GM12878 (cell line): ENCODE measurements around the gene GAMT. TPM values are rescaled to one million over a fixed set of nuclear protein-coding genes. Genes with fewer than 3 reads are reported as not detected.
"Not testable (repeated sequence)": the region's sequence is repeated elsewhere in the genome, so short reads cannot be mapped to it uniquely, and the experiment has no call there.

ENCODE experiments used
- ATAC-seq: fragments of 200-7000 bp; cut with Tn5 transposase; 3 replicates; pipeline ENCODE4 v1.9.1; 2020; ENCODE audit warnings: mild to moderate bottlenecking, moderate library complexity
- BruUV-seq: library from RNA; stranded (reverse); fragments of 400-500 nt; replicated peaks from 2 replicates; lab custom pipeline; 2021; lab: Mats Ljungman, UMichigan
- CTCF ChIA-PET: fragments of 300-600 bp; sonication (Branson Sonifier 250); formaldehyde crosslinking; extraction: SDS; loops from one replicate; lab custom pipeline; 2021; ENCODE audit warnings: inconsistent platforms; lab: Yijun Ruan, JAX
- POLR2A ChIA-PET: fragments of 350-600 bp; formaldehyde crosslinking; extraction: SDS; loops from one replicate; lab custom pipeline; 2021; ENCODE audit warnings: inconsistent platforms; lab: Charles Lee
- RAD21 ChIA-PET: fragments of 300-600 bp; sonication (Branson Sonifier 250); formaldehyde crosslinking; loops from one replicate; lab custom pipeline; 2023; ENCODE audit warnings: antibody characterized with exemption; ENCODE audit not compliant: unreplicated experiment; lab: Charles Lee
- SMC1A ChIA-PET: fragments of 300-600 bp; sonication (Branson Sonifier 250); formaldehyde crosslinking; loops from one replicate; lab custom pipeline; 2023; ENCODE audit not compliant: unreplicated experiment, uncharacterized antibody; lab: Charles Lee
- DNase-seq: peaks from one replicate; pipeline ENCODE4 v3.0.0-alpha.2; 2011; ENCODE audit warnings: low read depth, low spot score
- FAIRE-seq: peaks from 3 replicates; lab custom pipeline; 2011; peaks lifted over from hg19 to GRCh38; lab: Jason Lieb, UNC
- H2AFZ ChIP-seq: 2 replicates; pipeline ENCODE4 v1.6.0; 2011; ENCODE audit warnings: low read depth, low read length, control low read depth; ENCODE audit not compliant: control insufficient read depth
- H3K27ac ChIP-seq: 2 replicates; pipeline ENCODE4 v1.5.1; 2011; ENCODE audit warnings: control low read depth; ENCODE audit not compliant: control insufficient read depth, insufficient read depth
- H3K27me3 ChIP-seq, 2 experiments: replicated peaks in 1 of 2; 2 replicates each; pipeline versions ENCODE4 v1.6.0 to v1.6.1; 2011; ENCODE audit warnings: low read length in 1 of 2; ENCODE audit not compliant: control insufficient read depth in 2 of 2, insufficient read depth in 2 of 2
- H3K36me3 ChIP-seq, 2 experiments: 2 replicates each; pipeline ENCODE4 v1.5.1; 2011; ENCODE audit warnings: low read length in 1 of 2; ENCODE audit not compliant: control insufficient read depth in 2 of 2, insufficient read depth in 2 of 2
- H3K4me1 ChIP-seq: 2 replicates; pipeline ENCODE4 v1.6.1; 2011; ENCODE audit warnings: mild to moderate bottlenecking, low read length, moderate library complexity, mixed read lengths; ENCODE audit not compliant: control insufficient read depth, insufficient read depth
- H3K4me2 ChIP-seq: 2 replicates; pipeline ENCODE4 v1.6.0; 2011; ENCODE audit warnings: control low read depth; ENCODE audit not compliant: control insufficient read depth, insufficient read depth
- H3K4me3 ChIP-seq: fragments of 200-600 bp; sonication (generic); 2 replicates; pipeline ENCODE4 v1.5.1; 2016
- H3K79me2 ChIP-seq: 2 replicates; pipeline ENCODE4 v1.6.0; 2011; ENCODE audit warnings: low read length; ENCODE audit not compliant: control insufficient read depth, insufficient read depth
- H3K9ac ChIP-seq: 2 replicates; pipeline ENCODE4 v1.8.0; 2011; ENCODE audit warnings: low read length, control low read depth, mixed read lengths; ENCODE audit not compliant: control insufficient read depth, insufficient read depth
- H3K9me3 ChIP-seq: replicated peaks from 3 replicates; pipeline ENCODE4 v1.5.1; 2011; ENCODE audit warnings: mild to moderate bottlenecking, low read length; ENCODE audit not compliant: control insufficient read depth, insufficient read depth
- H4K20me1 ChIP-seq: 2 replicates; pipeline ENCODE4 v1.6.0; 2011; ENCODE audit not compliant: control insufficient read depth, insufficient read depth
- BMI1 ChIP-seq: fragments of 450-650 bp; IDR thresholded peaks from 2 replicates; pipeline ENCODE4 v1.6.1; 2016; ENCODE audit warnings: mild to moderate bottlenecking, moderate library complexity, borderline replicate concordance
- ETV6 ChIP-seq, 2 experiments: fragments of 450-650 bp in 1 of 2; IDR thresholded peaks in 1 of 2; conservative IDR thresholded peaks in 1 of 2; 2 replicates each; pipeline ENCODE4 v1.6.1; 2014; ENCODE audit warnings: antibody characterized with exemption in 1 of 2, borderline replicate concordance in 1 of 2, low read depth in 1 of 2, mild to moderate bottlenecking in 1 of 2, moderate library complexity in 1 of 2
- FOS ChIP-seq: IDR thresholded peaks from 3 replicates; pipeline ENCODE4 v1.6.1; 2011; ENCODE audit warnings: borderline replicate concordance; ENCODE audit not compliant: insufficient read length; ENCODE audit errors: extremely low read depth
- GATAD2B ChIP-seq: fragments of 450-650 bp; conservative IDR thresholded peaks from 2 replicates; pipeline ENCODE4 v1.6.1; 2017; ENCODE audit warnings: low read depth, mild to moderate bottlenecking, moderate library complexity
- JUND ChIP-seq: IDR thresholded peaks from 2 replicates; pipeline ENCODE4 v1.6.1; 2012; ENCODE audit warnings: low read depth, mild to moderate bottlenecking, low read length, improper control_type of control experiment, moderate library complexity
- KLF5 ChIP-seq: fragments of 450-650 bp; IDR thresholded peaks from 2 replicates; pipeline ENCODE4 v1.6.1; 2014; ENCODE audit warnings: mild to moderate bottlenecking; ENCODE audit not compliant: partially characterized antibody
- NFYB ChIP-seq: IDR thresholded peaks from 2 replicates; pipeline ENCODE4 v1.6.1; 2011; ENCODE audit warnings: low read depth, mild to moderate bottlenecking, low read length, improper control_type of control experiment, moderate library complexity; ENCODE audit not compliant: insufficient read depth
- PAX5 ChIP-seq: IDR thresholded peaks from 2 replicates; pipeline ENCODE4 v1.6.1; 2011; ENCODE audit warnings: low read depth, low read length, borderline replicate concordance
- RAD21 ChIP-seq: IDR thresholded peaks from 2 replicates; pipeline ENCODE4 v1.6.1; 2011; ENCODE audit warnings: mild to moderate bottlenecking, low read depth, low read length, moderate library complexity; ENCODE audit not compliant: insufficient read depth
- SIN3A ChIP-seq: IDR thresholded peaks from 2 replicates; pipeline ENCODE4 v1.6.1; 2012; ENCODE audit warnings: low read depth, low read length, improper control_type of control experiment
- SIX5 ChIP-seq: IDR thresholded peaks from 2 replicates; pipeline ENCODE4 v1.6.1; 2011; ENCODE audit warnings: mild to moderate bottlenecking, low read depth, low read length, moderate library complexity; ENCODE audit not compliant: severe bottlenecking
- TCF3 ChIP-seq: IDR thresholded peaks from 2 replicates; pipeline ENCODE4 v1.6.1; 2012; ENCODE audit warnings: low read depth, mild to moderate bottlenecking, low read length, borderline replicate concordance; ENCODE audit not compliant: insufficient read depth
- USF1 ChIP-seq: IDR thresholded peaks from 2 replicates; pipeline ENCODE4 v1.6.1; 2011; ENCODE audit warnings: borderline replicate concordance, low read depth, mild to moderate bottlenecking, moderate library complexity, mixed read lengths, low read length; ENCODE audit not compliant: insufficient read depth; ENCODE audit errors: extremely low read length
- USF2 ChIP-seq: IDR thresholded peaks from 2 replicates; pipeline ENCODE4 v1.6.1; 2011; ENCODE audit warnings: low read depth, low read length, improper control_type of control experiment, borderline replicate concordance
- WGBS: methylation state at CpG from one replicate; pipeline ENCODE4 v1.1.6; 2016; ENCODE audit warnings: low lambda C conversion rate; ENCODE audit not compliant: insufficient replicate concordance, insufficient coverage; ENCODE audit errors: missing lambda C conversion rate; 5-methylcytosine and 5-hydroxymethylcytosine counted together
- in situ Hi-C: fragments of 300-500 bp; cut with MboI; formaldehyde crosslinking; loops from 9 replicates; pipeline ENCODE4 v1.14.3; 2018; ENCODE audit warnings: mixed read lengths
- intact Hi-C: fragments of 100-400 bp; cut with micrococcal nuclease; formaldehyde crosslinking; loops from one replicate; pipeline ENCODE4 v1.14.2; 2022; ENCODE audit not compliant: unreplicated experiment
- polyA plus RNA-seq, 11 experiments: library from polyadenylated mRNA; depleted of rRNA in 4 of 11; unstranded in 6 of 11; stranded (reverse) in 5 of 11; fragments of >200 nt; fragmentation: Nextera tagmentation in 4 of 11; fragmentation: Illumina TruSeq in 1 of 11; extraction: Ambion mirVana in 4 of 11; extraction: Trizol in 1 of 11; gene quantifications; 1 replicate in 1 of 11; 2 replicates in 10 of 11; pipeline versions ENCODE4 v1.2.1 to v1.2.3, GENCODE V29; 2011 to 2016; ENCODE audit warnings: inconsistent platforms in 2 of 11, missing spikeins in 2 of 11, low read depth in 1 of 11
- total RNA-seq, 4 experiments: library from RNA; depleted of rRNA in 3 of 4; stranded (reverse); fragments of >200 nt in 3 of 4; fragmentation: Illumina TruSeq in 1 of 4; extraction: Trizol in 1 of 4; gene quantifications; 2 replicates each; pipeline versions ENCODE4 v1.2.1 to v1.2.3, GENCODE V29; 2013 to 2021

Gene GAMT
- total and polyA plus RNA-seq, 10 of the 15 experiments (the other 5 are each of a cell fraction or from before 2014, with no cell fraction given) = 1.6 to 131 (median 38.8) TPM

- H3K4me2 ChIP-seq, H3K9me3 ChIP-seq, H4K20me1 ChIP-seq, SMC1A ChIA-PET, BruUV-seq, H2AFZ ChIP-seq, H3K27ac ChIP-seq, ATAC-seq, in situ Hi-C loops, FAIRE-seq, H3K27me3 ChIP-seq, CTCF ChIA-PET, H3K4me1 ChIP-seq, intact Hi-C loops, RAD21 ChIA-PET, DNase-seq, H3K4me3 ChIP-seq, H3K9ac ChIP-seq: not testable (repeated sequence)
- POLR2A ChIA-PET = interaction anchor here (0.6 kb wide), 1 partner anchor 24 kb away, joined by 5 read pairs; no protein-coding TSS in a partner anchor
- H3K36me3 ChIP-seq = peaks cover 23 to 55% of the 10 kb centered on the region in 2 experiments; a peak in 3 of 4 replicates
- H3K79me2 ChIP-seq = peaks cover 32% of the 10 kb centered on the region
- 0 out of 2 replicates have a peak, but pooled peaks have one; percentile 6 for TF ChIP-seq TCF3
- WGBS = 95% methylated on average over 23 of the region's 43 CpGs
Measured at GRCh38 chr19:1420085-1420484, 18.7 kb upstream of the GAMT start.

GRCh38 chr19:1418951-1419738, 17.8 kb upstream of the GAMT start:
- ChIA-PET POLR2A (no interaction called here), CTCF (no interaction called here), SMC1A (interaction anchor here (0.6 kb wide), 1 partner anchor 14 kb away, joined by 3 read pairs; no protein-coding TSS in a partner anchor), RAD21 (no interaction called here)
- no peak for ATAC-seq
- no peak overlapping the region for H3K9ac ChIP-seq
- no peaks in the 10 kb centered on the region for H3K9me3 ChIP-seq
- no peak overlapping the region for H3K4me3 ChIP-seq
- no peak for FAIRE-seq
- no peak overlapping the region for H3K27ac ChIP-seq
- no TSS peak for BruUV-seq
- H3K36me3 ChIP-seq = peaks cover 23 to 50% of the 10 kb centered on the region in 2 experiments; a peak in 3 of 4 replicates
- WGBS = 94% methylated on average over 21 of the region's 21 CpGs
- in situ Hi-C loops (no loop called here), intact Hi-C loops (no loop called here)
- peaks cover 9% of the 10 kb centered on the region for H4K20me1 ChIP-seq
- peaks cover 39% of the 10 kb centered on the region for H3K79me2 ChIP-seq
- no peak overlapping the region for H2AFZ ChIP-seq
- DNase-seq = no peak
- H3K27me3 ChIP-seq = no peaks in the 10 kb centered on the region
- H3K4me2 ChIP-seq = no peak overlapping the region
- peaks cover 6% of the 10 kb centered on the region for H3K4me1 ChIP-seq
- TF ChIP-seq KLF5 (no peak), SIX5 (no peak), USF1 (no peak), GATAD2B (no peak), USF2 (no peak), RAD21 (no peak), BMI1 (no peak), JUND (no peak), ETV6 (conservative IDR thresholded peaks at IDR 0.05 in 1 of 2, IDR thresholded peaks at IDR 0.05 in 1 of 2; ENCODE audit: borderline replicate concordance in 1 of 2, low read depth in 1 of 2) (no peak), FOS (no peak), NFYB (no peak), SIN3A (no peak), PAX5 (no peak)
